KBM-7 (cell line): ENCODE data around the gene TAF1C.

ENCODE experiments used
- DNase-seq: peaks from one replicate; pipeline ENCODE4 v3.0.0-alpha.2; 2015
- in situ Hi-C: fragments of 300-500 bp; cut with MboI; formaldehyde crosslinking; loops from 2 replicates; pipeline ENCODE4 v1.14.3; 2020; ENCODE audit warnings: low sequenced_read_pairs, low pct_unique_long_range_greater_than_20kb, mixed read lengths

Gene TAF1C

GRCh38 chr16:84193480-84193879 lies 6.6 kb upstream of the TAF1C start:
- no peak for DNase-seq
- in situ Hi-C loops = no loop called here

DNA sequence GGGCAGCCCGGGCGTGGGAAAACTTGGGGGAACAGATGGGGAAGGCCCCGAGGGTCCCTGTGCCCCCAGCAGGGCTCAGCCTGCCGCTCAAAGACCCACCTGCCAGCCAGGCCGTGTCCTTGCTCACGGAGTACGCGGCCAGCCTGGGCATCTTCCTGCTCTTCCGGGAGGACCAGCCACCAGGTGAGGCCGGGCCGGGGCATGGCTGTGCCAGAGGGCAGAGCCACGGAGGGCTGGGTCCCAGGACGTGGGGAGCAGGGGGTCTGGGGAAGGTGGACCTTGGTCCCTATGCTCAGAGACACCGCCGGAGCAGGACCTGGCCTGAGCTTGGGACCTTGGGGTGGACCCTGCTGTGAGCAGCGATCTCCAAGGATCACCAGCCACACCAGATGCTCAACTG lies 4.6 kb upstream of the TAF1C start:
- in situ Hi-C loops = no loop called here
- no peak for DNase-seq

DNA sequence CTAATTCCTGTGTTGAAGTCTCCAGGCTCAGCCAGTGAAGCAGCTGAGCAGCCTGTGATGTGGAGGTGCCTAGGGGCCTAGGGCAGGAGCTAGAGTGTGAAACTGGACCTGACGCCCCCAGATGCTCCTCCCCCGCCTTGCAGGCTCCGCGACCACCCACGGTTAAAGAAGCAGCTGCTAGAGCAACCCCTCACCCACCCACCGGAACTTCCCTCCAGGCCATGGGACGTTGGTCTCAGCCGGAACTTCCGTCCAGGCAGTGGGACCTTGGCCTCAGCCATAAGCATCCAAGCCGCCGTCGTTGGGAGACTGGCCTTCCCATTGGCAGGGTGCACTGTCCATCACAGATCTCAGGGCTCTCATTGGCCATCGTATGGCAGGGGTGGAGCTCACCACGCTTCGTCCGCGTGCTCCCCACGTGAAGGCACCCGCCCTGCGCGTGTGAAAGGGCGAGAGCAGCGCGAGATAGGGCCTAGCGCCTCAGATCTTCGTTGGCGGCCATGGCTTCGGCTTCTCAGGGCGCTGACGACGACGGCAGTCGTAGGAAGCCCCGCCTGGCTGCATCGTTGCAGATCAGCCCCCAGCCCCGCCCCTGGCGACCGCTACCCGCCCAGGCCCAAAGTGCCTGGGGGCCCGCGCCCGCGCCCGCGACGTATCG lies 4.0 kb upstream of the TAF1C start, which contains the start of gene ADAD2:
ADAD2 (plus strand) TSS at position 427 of the 658 bp plus-strand sequence; CDS start at position 501, 74 bp downstream.
- no peak for DNase-seq
- in situ Hi-C loops = no loop called here

- in situ Hi-C loops = no loop called here
- no peak for DNase-seq
Observed at GRCh38 chr16:84184775-84185174, 2.1 kb downstream of the TAF1C start.

GRCh38 chr16:84183911-84184591 lies 2.8 kb downstream of the TAF1C start:
- no peak for DNase-seq
- in situ Hi-C loops = no loop called here

- in situ Hi-C loops = no loop called here
Observed at GRCh38 chr16:84183572-84183875, 3.3 kb downstream of the TAF1C start.

GRCh38 chr16:84182680-84183571 lies 3.9 kb downstream of the TAF1C start:
- no peak for DNase-seq
- in situ Hi-C loops = no loop called here

More at GRCh38 chr16:84183572-84183875, 3.3 kb downstream of the TAF1C start:
- DNase-seq = no peak

DNA sequence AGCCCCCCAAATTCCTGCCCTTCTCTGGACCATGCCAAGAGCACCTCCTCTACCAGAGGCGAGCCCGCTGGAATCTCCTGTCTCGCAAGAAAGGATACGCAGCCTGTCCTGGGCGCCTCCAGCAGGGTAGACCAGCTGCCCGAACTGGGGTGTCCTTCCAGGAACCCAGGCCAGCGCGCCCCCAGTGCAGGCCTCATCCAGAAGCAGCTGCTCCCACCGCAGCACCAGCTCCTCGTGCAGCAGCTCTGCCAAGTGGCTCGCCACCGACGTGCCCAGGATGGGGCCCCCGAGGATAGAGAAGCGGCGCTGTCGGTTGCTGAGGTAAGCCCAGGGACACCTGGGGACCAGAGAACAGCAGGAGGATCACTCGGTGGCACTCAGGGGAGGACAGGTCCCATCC lies 4.8 kb downstream of the TAF1C start:
- in situ Hi-C loops = no loop called here
- DNase-seq = no peak

- DNase-seq = no peak
- in situ Hi-C loops = no loop called here
Observed at GRCh38 chr16:84181144-84181915, 5.5 kb downstream of the TAF1C start.

DNA sequence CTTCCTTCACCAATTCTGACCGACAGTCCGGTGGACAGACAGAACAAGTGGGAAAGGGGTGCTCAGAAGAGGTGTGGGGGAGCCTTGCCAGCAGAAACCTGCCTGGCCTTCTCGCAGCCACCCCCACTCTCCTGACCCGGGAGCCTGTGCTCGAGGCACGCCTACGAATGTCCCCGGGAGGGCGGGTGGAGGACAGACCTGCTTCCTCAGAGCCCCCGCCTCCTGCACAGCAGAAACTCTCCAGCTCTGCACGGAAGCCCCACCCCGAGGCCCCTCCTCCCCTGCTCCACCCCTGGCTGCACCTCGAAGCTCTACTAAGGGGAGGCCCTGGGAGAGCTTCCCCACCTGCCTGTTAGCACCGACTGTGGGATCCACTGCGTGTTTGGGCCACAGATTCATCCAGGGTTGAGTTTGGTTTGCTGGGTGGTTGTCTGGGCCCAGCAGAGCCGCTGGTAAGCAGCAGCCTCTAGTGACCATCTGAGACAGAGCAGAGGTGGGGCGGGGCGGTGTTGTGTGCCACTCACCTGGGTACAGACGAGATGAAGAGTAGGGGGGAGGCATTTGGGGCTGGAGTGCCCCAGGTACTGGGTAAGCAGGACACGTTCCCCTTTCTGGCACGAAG lies 6.2 kb downstream of the TAF1C start:
- no peak for DNase-seq
- in situ Hi-C loops = no loop called here

DNA sequence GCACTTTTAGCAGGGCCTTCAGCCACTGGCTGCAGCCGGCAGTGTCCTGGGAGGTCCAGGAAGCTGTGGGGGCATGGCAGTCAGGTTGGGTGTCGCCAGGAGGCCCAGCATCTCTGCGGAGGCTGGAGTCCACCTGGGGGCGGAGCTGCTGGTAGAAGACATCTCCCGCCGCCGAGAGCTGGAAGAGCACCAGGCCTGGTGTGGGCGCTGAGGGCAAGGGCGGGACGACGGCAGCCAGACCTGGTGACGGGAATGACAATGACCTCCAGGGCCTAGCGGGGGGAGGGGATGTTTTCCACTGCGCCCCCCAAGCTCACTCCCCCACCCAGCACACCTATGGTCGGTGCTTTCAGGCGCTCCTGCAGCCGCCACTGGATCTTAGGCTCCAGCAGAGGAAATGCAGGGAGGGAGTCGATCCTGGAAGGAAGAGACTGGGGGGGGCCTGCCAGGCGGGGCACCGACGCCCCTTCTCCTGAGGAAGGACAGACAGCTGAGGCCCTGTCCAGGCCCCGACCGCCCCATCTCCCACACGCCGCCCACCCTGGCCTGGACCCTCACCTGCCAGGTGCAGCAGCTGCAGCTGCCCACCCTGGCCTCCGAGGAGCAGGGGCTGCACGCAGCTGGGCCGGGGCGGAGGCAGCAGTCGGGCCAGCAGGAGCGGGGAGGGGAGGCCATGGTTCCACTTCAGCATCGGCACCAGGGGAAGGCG lies 7.1 kb downstream of the TAF1C start:
- in situ Hi-C loops = no loop called here
- no peak for DNase-seq

GRCh38 chr16:84178892-84179611 lies 7.8 kb downstream of the TAF1C start:
- DNase-seq = no peak
- in situ Hi-C loops = no loop called here

GRCh38 chr16:84178146-84178765 lies 8.6 kb downstream of the TAF1C start:
- DNase-seq = no peak
- in situ Hi-C loops = no loop called here

DNA sequence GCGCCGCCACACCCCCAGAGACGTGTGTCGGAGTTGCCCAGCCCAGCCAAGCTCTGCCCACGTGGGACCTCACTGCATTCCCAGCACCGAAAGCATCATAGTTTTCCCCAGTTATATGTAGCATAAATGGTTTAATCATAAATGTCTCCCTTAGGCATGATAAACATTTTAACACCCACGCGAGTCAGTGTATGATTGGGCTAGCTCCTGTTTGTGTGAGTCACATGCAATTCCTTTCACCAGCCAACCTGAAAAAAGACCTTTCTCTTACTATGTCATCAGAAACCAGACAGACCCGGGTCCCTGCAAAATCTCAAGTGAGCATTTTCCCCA lies 9.2 kb downstream of the TAF1C start:
- DNase-seq = no peak
- in situ Hi-C loops = no loop called here

DNA sequence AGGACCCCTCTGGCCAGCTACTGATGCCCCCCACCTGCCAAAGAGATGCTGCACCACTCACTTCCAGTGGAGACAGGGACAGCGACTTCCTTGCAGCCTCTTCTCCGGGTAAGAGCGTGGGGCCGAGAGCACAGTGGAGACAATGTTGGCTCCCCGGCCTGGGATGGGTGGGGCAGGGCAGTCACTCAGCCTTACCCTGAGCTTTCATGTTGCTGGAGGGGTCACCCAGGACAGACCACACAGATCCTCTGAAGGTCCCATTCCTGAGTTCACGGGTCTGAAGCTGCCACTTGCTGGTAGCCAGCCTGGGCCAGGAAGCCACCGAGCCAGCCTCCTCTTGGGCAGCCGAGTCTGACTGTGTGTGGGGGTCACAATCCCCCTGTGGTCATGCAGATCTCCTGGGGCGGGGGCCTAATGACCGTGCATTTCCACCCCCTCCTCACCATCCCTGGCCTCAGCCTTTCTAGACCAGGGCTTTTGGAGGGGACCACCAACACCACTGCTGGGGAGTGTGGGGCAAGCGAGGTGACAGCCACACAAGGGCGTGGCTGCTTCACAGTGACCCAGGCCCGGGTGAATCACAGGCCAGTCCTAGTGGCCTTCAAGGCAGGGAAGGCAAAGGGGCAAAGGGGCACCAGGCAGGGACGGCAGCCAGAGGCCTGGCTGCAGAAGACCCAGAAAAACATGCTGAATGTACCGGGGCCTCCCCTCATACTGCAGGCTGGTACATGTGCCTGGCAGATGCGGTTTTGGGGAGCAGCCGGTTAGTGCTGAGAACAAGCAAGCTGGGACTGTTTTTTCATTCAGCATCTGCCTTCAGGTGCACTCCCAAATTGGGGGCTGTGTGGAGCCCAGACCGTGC lies 10.4 kb downstream of the TAF1C start:
- no peak for DNase-seq
- in situ Hi-C loops = no loop called here

GRCh38 chr16:84175350-84176081 lies 11.3 kb downstream of the TAF1C start:
- in situ Hi-C loops = no loop called here

More at GRCh38 chr16:84175350-84176081, 11.3 kb downstream of the TAF1C start:
- no peak for DNase-seq
